B cell (primary cell): ENCODE results near the gene DYRK3. TPM values are rescaled to one million over a fixed set of nuclear protein-coding genes. Genes with fewer than 3 reads are reported as not detected.

ENCODE experiments used
- ATAC-seq: fragments of 200-7000 bp; cut with Tn5 transposase; one replicate; pipeline ENCODE4 v1.10.0; 2021; ENCODE audit warnings: low read depth, mild to moderate bottlenecking, moderate number of reproducible peaks, moderate library complexity
- CTCF ChIA-PET: fragments of 350-600 bp; sonication (Branson Sonifier 250); formaldehyde crosslinking; loops from one replicate; lab custom pipeline; 2021; ENCODE audit warnings: antibody characterized with exemption, inconsistent platforms; lab: Charles Lee
- POLR2A ChIA-PET: fragments of 350-600 bp; sonication (Branson Sonifier 250); formaldehyde crosslinking; loops from one replicate; lab custom pipeline; 2021; ENCODE audit warnings: antibody characterized with exemption; lab: Charles Lee
- DNase-seq: peaks from one replicate; pipeline ENCODE4 v3.0.0; 2013
- H2AFZ ChIP-seq: 2 replicates; pipeline ENCODE4 v1.6.1; 2012; ENCODE audit warnings: mild to moderate bottlenecking, low read depth, low read length; ENCODE audit not compliant: insufficient read depth, poor library complexity, severe bottlenecking
- H3K27ac ChIP-seq, 2 donors: 1 replicate in 1 of 2; 2 replicates in 1 of 2; pipeline ENCODE4 v1.5.1; 2012 to 2013; ENCODE audit warnings: low read length in 2 of 2, mild to moderate bottlenecking in 2 of 2, moderate library complexity in 1 of 2
- H3K27me3 ChIP-seq, 4 experiments: fragments of 200-600 bp in 1 of 4; sonication (generic) in 1 of 4; replicated peaks in 1 of 4; 1 replicate in 2 of 4; 2 replicates in 2 of 4; pipeline versions ENCODE4 v1.6.1 to v1.7.0; 2013 to 2016; ENCODE audit warnings: low read length in 3 of 4, mild to moderate bottlenecking in 2 of 4, mixed read lengths in 1 of 4, moderate library complexity in 1 of 4; ENCODE audit not compliant: insufficient read depth in 4 of 4, control insufficient read depth in 3 of 4; ENCODE audit errors: control extremely low read depth in 1 of 4
- H3K36me3 ChIP-seq, 2 experiments: replicated peaks in 1 of 2; 1 replicate in 1 of 2; 2 replicates in 1 of 2; pipeline versions ENCODE4 v1.6.1 to v1.7.1; 2013; ENCODE audit warnings: low read length in 1 of 2; ENCODE audit not compliant: insufficient read depth in 2 of 2, control insufficient read depth in 1 of 2; ENCODE audit errors: control extremely low read depth in 1 of 2, extremely low read depth in 1 of 2
- H3K4me1 ChIP-seq, 2 donors: fragments of 200-600 bp in 1 of 2; sonication (generic) in 1 of 2; 1 replicate in 1 of 2; 2 replicates in 1 of 2; pipeline versions ENCODE4 v1.5.1 to v1.6.1; 2013 to 2017; ENCODE audit warnings: low read length in 2 of 2; ENCODE audit not compliant: control insufficient read depth in 2 of 2, insufficient read depth in 2 of 2
- H3K4me2 ChIP-seq: replicated peaks from 2 replicates; pipeline ENCODE3; 2012; ENCODE audit warnings: mild to moderate bottlenecking, low read depth, low read length; ENCODE audit not compliant: poor library complexity, severe bottlenecking
- H3K4me3 ChIP-seq, 5 experiments: fragments of 200-600 bp in 1 of 5; sonication (generic) in 1 of 5; 1 replicate in 3 of 5; 2 replicates in 2 of 5; pipeline versions ENCODE4 v1.5.1 to v1.7.0; 2011 to 2016; ENCODE audit warnings: low read length in 4 of 5, mild to moderate bottlenecking in 4 of 5, low read depth in 2 of 5, control low read depth in 1 of 5, moderate library complexity in 1 of 5; ENCODE audit not compliant: insufficient read depth in 1 of 5; ENCODE audit errors: control extremely low read depth in 1 of 5, extremely low read depth in 1 of 5
- H3K79me2 ChIP-seq: fragments of 200-600 bp; sonication (generic); one replicate; pipeline ENCODE4 v1.6.0; 2016; ENCODE audit warnings: low read length; ENCODE audit not compliant: control insufficient read depth, insufficient read depth
- H3K9ac ChIP-seq: fragments of 200-600 bp; sonication (generic); 2 replicates; pipeline ENCODE4 v1.6.1; 2017; ENCODE audit warnings: mild to moderate bottlenecking, low read length, moderate library complexity
- H3K9me3 ChIP-seq, 3 donors: one replicate each; pipeline versions ENCODE4 v1.6.1 to v1.7.1; 2013; ENCODE audit warnings: low read length in 2 of 3; ENCODE audit not compliant: control insufficient read depth in 2 of 3, insufficient read depth in 1 of 3; ENCODE audit errors: control extremely low read depth in 1 of 3
- H4K20me1 ChIP-seq: 2 replicates; pipeline ENCODE4 v1.6.0; 2012; ENCODE audit warnings: mild to moderate bottlenecking, low read length; ENCODE audit not compliant: insufficient read depth, control insufficient read depth, poor library complexity, severe bottlenecking
- H3K27ac Mint-ChIP-seq: one replicate; pipeline ENCODE4 v1.8.0; 2021; ENCODE audit warnings: mixed read lengths
- H3K27me3 Mint-ChIP-seq: one replicate; pipeline ENCODE4 v1.8.0; 2021; ENCODE audit warnings: mixed read lengths
- H3K4me1 Mint-ChIP-seq: one replicate; pipeline ENCODE4 v1.8.0; 2021; ENCODE audit warnings: mixed read lengths
- H3K4me3 Mint-ChIP-seq: one replicate; pipeline ENCODE4 v1.8.0; 2021; ENCODE audit warnings: mixed read lengths
- H3K9me3 Mint-ChIP-seq: one replicate; pipeline ENCODE4 v1.8.0; 2022; ENCODE audit warnings: mixed read lengths; ENCODE audit not compliant: insufficient read depth
- EZH2 ChIP-seq: IDR thresholded peaks from 2 replicates; pipeline ENCODE4 v1.6.1; 2012; ENCODE audit warnings: borderline replicate concordance, low read depth, mild to moderate bottlenecking, moderate library complexity, low read length; ENCODE audit not compliant: insufficient read depth, poor library complexity, severe bottlenecking
- WGBS: methylation state at CpG from one replicate; pipeline ENCODE4 v1.1.5; 2013; ENCODE audit warnings: missing lambda C conversion rate; ENCODE audit not compliant: insufficient coverage; 5-methylcytosine and 5-hydroxymethylcytosine counted together
- intact Hi-C: fragments of 100-400 bp; cut with micrococcal nuclease; formaldehyde crosslinking; loops from one replicate; pipeline ENCODE4 v1.10.0; 2022
- polyA plus RNA-seq: library from polyadenylated mRNA; depleted of rRNA; stranded (reverse); fragments of >200 nt; gene quantifications from 2 replicates; pipeline ENCODE4 v1.2.3, GENCODE V29; 2012
- total RNA-seq, 2 donors: library from RNA; stranded (reverse); fragments of 120-200 nt in 1 of 2; gene quantifications; 1 replicate in 1 of 2; 2 replicates in 1 of 2; pipeline versions ENCODE4 v1.2.3 to v1.2.4, GENCODE V29; 2013 to 2022
- TF ChIP-seq, protein P1 (sequence below): fragments of 200-600 bp; IDR thresholded peaks from one replicate; pipeline ENCODE4 v1.8.0; 2022; ENCODE audit warnings: antibody characterized with exemption, mild to moderate bottlenecking

The DYRK3 gene
- total and polyA plus RNA-seq, 2 donors (not counting 1 experiment from before 2014, with no cell fraction given): 0.30 TPM; not detected in 1

- TF ChIP-seq, protein P1, sequence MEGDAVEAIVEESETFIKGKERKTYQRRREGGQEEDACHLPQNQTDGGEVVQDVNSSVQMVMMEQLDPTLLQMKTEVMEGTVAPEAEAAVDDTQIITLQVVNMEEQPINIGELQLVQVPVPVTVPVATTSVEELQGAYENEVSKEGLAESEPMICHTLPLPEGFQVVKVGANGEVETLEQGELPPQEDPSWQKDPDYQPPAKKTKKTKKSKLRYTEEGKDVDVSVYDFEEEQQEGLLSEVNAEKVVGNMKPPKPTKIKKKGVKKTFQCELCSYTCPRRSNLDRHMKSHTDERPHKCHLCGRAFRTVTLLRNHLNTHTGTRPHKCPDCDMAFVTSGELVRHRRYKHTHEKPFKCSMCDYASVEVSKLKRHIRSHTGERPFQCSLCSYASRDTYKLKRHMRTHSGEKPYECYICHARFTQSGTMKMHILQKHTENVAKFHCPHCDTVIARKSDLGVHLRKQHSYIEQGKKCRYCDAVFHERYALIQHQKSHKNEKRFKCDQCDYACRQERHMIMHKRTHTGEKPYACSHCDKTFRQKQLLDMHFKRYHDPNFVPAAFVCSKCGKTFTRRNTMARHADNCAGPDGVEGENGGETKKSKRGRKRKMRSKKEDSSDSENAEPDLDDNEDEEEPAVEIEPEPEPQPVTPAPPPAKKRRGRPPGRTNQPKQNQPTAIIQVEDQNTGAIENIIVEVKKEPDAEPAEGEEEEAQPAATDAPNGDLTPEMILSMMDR: no peak
- TF ChIP-seq EZH2: no peak
- no peaks in the 10 kb centered on the region for H3K9me3 Mint-ChIP-seq
Observed at GRCh38 chr1:206609229-206609991, 25.9 kb upstream of the DYRK3 start.

More at GRCh38 chr1:206609229-206609991, 25.9 kb upstream of the DYRK3 start:
- H3K79me2 ChIP-seq: peaks cover 6% of the 10 kb centered on the region
- H3K27me3 ChIP-seq: no peaks in the 10 kb centered on the region
- H2AFZ ChIP-seq: no peak overlapping the region
- CTCF ChIA-PET: interaction anchor here (0.7 to 7.2 kb wide), 15 partner anchors 17 to 372 kb away, joined by 3 to 48 read pairs (median 4); no protein-coding TSS in a partner anchor
- WGBS: 40% methylated on average over 1 of the region's 4 CpGs
- POLR2A ChIA-PET: no interaction called here
- H3K4me2 ChIP-seq: no peak overlapping the region
- no peaks in the 10 kb centered on the region for H4K20me1 ChIP-seq
- peaks cover 8 to 12% of the 10 kb centered on the region in 2 donors for H3K4me1 ChIP-seq
- no peak overlapping the region for H3K4me3 ChIP-seq
- Mint-ChIP-seq H3K27ac (peak overlapping the region; percentile 63), H3K4me1 (peaks cover 19% of the 10 kb centered on the region), H3K27me3 (no peaks in the 10 kb centered on the region), H3K4me3 (peak overlapping the region; percentile 19)
- ATAC-seq: no peak
- no peak overlapping the region for H3K27ac ChIP-seq
- intact Hi-C loops: no loop called here
- H3K9me3 ChIP-seq: no peaks in the 10 kb centered on the region
- no peak for DNase-seq
- H3K36me3 ChIP-seq: peaks cover 3 to 42% of the 10 kb centered on the region in 2 experiments
- no peak overlapping the region for H3K9ac ChIP-seq
